SK-N-SH (cell line): Measurements from ENCODE around the gene REPS2.

Source experiments
- CTCF ChIP-seq: fragments of 200-600 bp; sonication (generic); IDR thresholded peaks from 2 replicates; pipeline ENCODE4 v1.6.1; 2017; ENCODE audit warnings: antibody characterized with exemption, mild to moderate bottlenecking, moderate library complexity
- EP300 ChIP-seq, 2 experiments: IDR thresholded peaks; 2 replicates each; pipeline versions ENCODE4 v1.4.0 to v1.6.1; 2012; ENCODE audit warnings: borderline replicate concordance in 1 of 2, low read depth in 1 of 2, low read length in 1 of 2
- EZH2phosphoT487 ChIP-seq: fragments of 200-600 bp; sonication (generic); IDR thresholded peaks from 2 replicates; pipeline ENCODE4 v1.6.1; 2017; ENCODE audit warnings: low read depth, mixed run types, mild to moderate bottlenecking, antibody characterized with exemption, moderate library complexity, borderline replicate concordance
- MAX ChIP-seq: IDR thresholded peaks from 2 replicates; pipeline ENCODE4 v1.4.0; 2012; ENCODE audit warnings: low read depth
- RAD21 ChIP-seq: IDR thresholded peaks from 2 replicates; pipeline ENCODE4 v1.6.1; 2012; ENCODE audit warnings: mild to moderate bottlenecking, low read length
- RCOR1 ChIP-seq: fragments of 150-350 bp; IDR thresholded peaks from 2 replicates; pipeline ENCODE4 v1.6.1; 2017; ENCODE audit warnings: antibody characterized with exemption, low read length
- TCF12 ChIP-seq: IDR thresholded peaks from 2 replicates; pipeline ENCODE4 v1.4.0; 2012
- ZBTB33 ChIP-seq: IDR thresholded peaks from 2 replicates; pipeline ENCODE4 v1.4.0; 2012; ENCODE audit warnings: low read depth, borderline replicate concordance
- TF ChIP-seq, protein P1 (sequence below): IDR thresholded peaks from 2 replicates; pipeline ENCODE4 v1.6.1; 2012; ENCODE audit warnings: mild to moderate bottlenecking, low read depth, low read length, moderate library complexity
- TF ChIP-seq, protein P2 (sequence below): fragments of 150-350 bp; IDR thresholded peaks from 2 replicates; pipeline ENCODE4 v1.6.1; 2016; ENCODE audit warnings: mild to moderate bottlenecking, low read depth, low read length

DNA sequence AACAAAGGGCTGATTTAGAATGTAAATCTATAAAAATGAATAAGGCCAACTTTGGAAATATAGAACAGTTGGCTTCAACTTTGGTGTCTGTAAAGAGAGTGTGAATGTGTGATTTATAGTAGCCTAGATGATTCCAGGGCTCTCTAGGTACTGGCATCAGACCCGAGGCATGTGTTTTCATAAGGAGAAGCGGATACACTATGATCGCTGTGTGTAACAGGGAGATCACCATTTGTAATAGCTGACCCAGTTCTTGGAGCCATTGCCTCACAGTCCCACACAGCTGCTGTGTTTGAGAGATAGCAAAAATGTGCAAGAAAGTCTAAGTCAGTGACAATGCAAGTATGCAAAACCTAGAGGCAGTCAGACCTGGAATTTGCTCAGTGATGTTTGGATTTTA, 135.1 kb downstream of the REPS2 start:
- TF ChIP-seq RAD21, result no peak
- no peak for TF ChIP-seq EP300 (IDR thresholded peaks at IDR 0.05; ENCODE audit: borderline replicate concordance in 1 of 2, low read depth in 1 of 2, low read length in 1 of 2)
- no peak for TF ChIP-seq CTCF
- TF ChIP-seq, protein P1, sequence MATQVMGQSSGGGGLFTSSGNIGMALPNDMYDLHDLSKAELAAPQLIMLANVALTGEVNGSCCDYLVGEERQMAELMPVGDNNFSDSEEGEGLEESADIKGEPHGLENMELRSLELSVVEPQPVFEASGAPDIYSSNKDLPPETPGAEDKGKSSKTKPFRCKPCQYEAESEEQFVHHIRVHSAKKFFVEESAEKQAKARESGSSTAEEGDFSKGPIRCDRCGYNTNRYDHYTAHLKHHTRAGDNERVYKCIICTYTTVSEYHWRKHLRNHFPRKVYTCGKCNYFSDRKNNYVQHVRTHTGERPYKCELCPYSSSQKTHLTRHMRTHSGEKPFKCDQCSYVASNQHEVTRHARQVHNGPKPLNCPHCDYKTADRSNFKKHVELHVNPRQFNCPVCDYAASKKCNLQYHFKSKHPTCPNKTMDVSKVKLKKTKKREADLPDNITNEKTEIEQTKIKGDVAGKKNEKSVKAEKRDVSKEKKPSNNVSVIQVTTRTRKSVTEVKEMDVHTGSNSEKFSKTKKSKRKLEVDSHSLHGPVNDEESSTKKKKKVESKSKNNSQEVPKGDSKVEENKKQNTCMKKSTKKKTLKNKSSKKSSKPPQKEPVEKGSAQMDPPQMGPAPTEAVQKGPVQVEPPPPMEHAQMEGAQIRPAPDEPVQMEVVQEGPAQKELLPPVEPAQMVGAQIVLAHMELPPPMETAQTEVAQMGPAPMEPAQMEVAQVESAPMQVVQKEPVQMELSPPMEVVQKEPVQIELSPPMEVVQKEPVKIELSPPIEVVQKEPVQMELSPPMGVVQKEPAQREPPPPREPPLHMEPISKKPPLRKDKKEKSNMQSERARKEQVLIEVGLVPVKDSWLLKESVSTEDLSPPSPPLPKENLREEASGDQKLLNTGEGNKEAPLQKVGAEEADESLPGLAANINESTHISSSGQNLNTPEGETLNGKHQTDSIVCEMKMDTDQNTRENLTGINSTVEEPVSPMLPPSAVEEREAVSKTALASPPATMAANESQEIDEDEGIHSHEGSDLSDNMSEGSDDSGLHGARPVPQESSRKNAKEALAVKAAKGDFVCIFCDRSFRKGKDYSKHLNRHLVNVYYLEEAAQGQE, result no peak
- TF ChIP-seq EZH2phosphoT487, result no peak
- no peak for TF ChIP-seq MAX
- no peak for TF ChIP-seq TCF12
- TF ChIP-seq ZBTB33, result no peak
- TF ChIP-seq, protein P2, sequence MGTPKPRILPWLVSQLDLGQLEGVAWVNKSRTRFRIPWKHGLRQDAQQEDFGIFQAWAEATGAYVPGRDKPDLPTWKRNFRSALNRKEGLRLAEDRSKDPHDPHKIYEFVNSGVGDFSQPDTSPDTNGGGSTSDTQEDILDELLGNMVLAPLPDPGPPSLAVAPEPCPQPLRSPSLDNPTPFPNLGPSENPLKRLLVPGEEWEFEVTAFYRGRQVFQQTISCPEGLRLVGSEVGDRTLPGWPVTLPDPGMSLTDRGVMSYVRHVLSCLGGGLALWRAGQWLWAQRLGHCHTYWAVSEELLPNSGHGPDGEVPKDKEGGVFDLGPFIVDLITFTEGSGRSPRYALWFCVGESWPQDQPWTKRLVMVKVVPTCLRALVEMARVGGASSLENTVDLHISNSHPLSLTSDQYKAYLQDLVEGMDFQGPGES, result no peak
- TF ChIP-seq RCOR1, result no peak
